Heart left ventricle (tissue), 16 donors: Measurements from ENCODE around the gene SPNS3. TPM values are rescaled to one million over a fixed set of nuclear protein-coding genes. Genes with fewer than 3 reads are reported as not detected.

Experiments used
- ATAC-seq, 4 donors: fragments of 200-7000 bp; cut with Tn5 transposase; one replicate each; pipeline ENCODE4 v1.9.1; 2020 to 2022; ENCODE audit warnings: moderate library complexity in 4 of 4, mild to moderate bottlenecking in 3 of 4, moderate number of reproducible peaks in 1 of 4
- DNase-seq, 5 donors: peaks; one replicate each; pipeline ENCODE4 v3.0.0-alpha.2; 2020
- H3K27ac ChIP-seq, 12 donors: fragments of 200-600 bp; sonication (generic) in 4 of 12; one replicate each; pipeline versions ENCODE4 v1.5.0 to v1.8.0; 2016 to 2022; ENCODE audit warnings: mild to moderate bottlenecking in 2 of 12
- H3K27me3 ChIP-seq, 9 donors: fragments of 200-600 bp; sonication (generic) in 2 of 9; one replicate each; pipeline versions ENCODE4 v1.5.1 to v1.8.0; 2016 to 2022; ENCODE audit warnings: mild to moderate bottlenecking in 3 of 9
- H3K36me3 ChIP-seq, 9 donors: fragments of 200-600 bp; sonication (generic) in 2 of 9; one replicate each; pipeline versions ENCODE4 v1.5.0 to v1.8.0; 2018 to 2022; ENCODE audit warnings: mild to moderate bottlenecking in 2 of 9
- H3K4me1 ChIP-seq, 12 donors: fragments of 200-600 bp; sonication (generic) in 4 of 12; one replicate each; pipeline versions ENCODE4 v1.5.0 to v1.8.0; 2016 to 2022; ENCODE audit warnings: mild to moderate bottlenecking in 3 of 12
- H3K4me3 ChIP-seq, 12 donors: fragments of 200-600 bp; sonication (generic) in 4 of 12; one replicate each; pipeline versions ENCODE4 v1.5.0 to v1.8.0; 2017 to 2022; ENCODE audit warnings: mild to moderate bottlenecking in 9 of 12, moderate library complexity in 4 of 12
- H3K9me3 ChIP-seq, 12 donors: fragments of 200-600 bp; sonication (generic) in 4 of 12; one replicate each; pipeline versions ENCODE4 v1.5.0 to v1.8.0; 2016 to 2022; ENCODE audit warnings: mild to moderate bottlenecking in 1 of 12
- CTCF ChIP-seq, 12 donors: fragments of 200-600 bp; sonication (generic) in 4 of 12; IDR thresholded peaks; one replicate each; pipeline versions ENCODE4 v1.5.0 to v1.8.0; 2018 to 2022; ENCODE audit warnings: antibody characterized with exemption in 12 of 12, mild to moderate bottlenecking in 5 of 12
- POLR2A ChIP-seq, 2 donors: fragments of 450-650 bp; IDR thresholded peaks; one replicate each; pipeline ENCODE4 v1.6.1; 2017; ENCODE audit warnings: antibody characterized with exemption in 2 of 2, mild to moderate bottlenecking in 2 of 2, moderate library complexity in 2 of 2
- WGBS, 4 donors: extraction: QIAGEN DNeasy Blood & Tissue Kit in 2 of 4; methylation state at CpG; one replicate each; pipeline versions ENCODE4 v1.1.5 to v1.1.7; 2013 to 2018; 5-methylcytosine and 5-hydroxymethylcytosine counted together
- intact Hi-C, 10 donors: fragments of 100-400 bp; cut with DNase I; formaldehyde crosslinking; loops; one replicate each; pipeline versions ENCODE4 v1.11.1 to v1.14.2; 2022
- polyA plus RNA-seq, 2 donors: library from polyadenylated mRNA; stranded (reverse); fragments of 200-250 nt; gene quantifications; one replicate each; pipeline ENCODE4 v1.2.3, GENCODE V29; 2013
- total RNA-seq, 9 donors: library from RNA; depleted of rRNA in 2 of 9; stranded (reverse); fragments of >200 nt in 2 of 9; fragmentation: NEBNext Ultra II Directional in 3 of 9; extraction: Animal tissue kit (Norgen Biotek cat#: 25700) in 3 of 9; gene quantifications; one replicate each; pipeline versions ENCODE4 v1.1.0 to v1.2.4, GENCODE V29; 2016 to 2023
- donor health status: ischemic (EF 13 %, LVEDD 7.1; RV severe dilation, severe dysfunction).
- donor health status: healthy with polysubstance abuse.
- donor health status: DM: no; HTN: yes; CAD: no.
- donor health status: DM: no; HTN: no; CAD: no.
- donor health status: ischemic (EF 25% LVEDD 6.9; RV normal size, moderate dysfunction).
- donor health status: ischemic (EF 25% LVEDD 5.7; RV mildly dilated, moderate dysfunction).
- donor health status: healthy.
- donor health status: DM: yes; HTN: yes; CAD: no.
- donor health status: ischemic (EF 35%, LVEDD 5.7; RV mildly dilated, moderate dysfunction).
- donor health status: nonischemic (EF 11% LVEDD 7.7; RV severe dilation, severe dysfunction).
- donor health status: DM: yes; HTN: yes; CAD: no.
- donor health status: PGD.
- donor health status: ischemic (EF 29% LVEDD 5.4; RV normal size, mild dysfunction).
- donor health status: nonischemic (EF 23%, LVEDD 6.1; RV moderate dilation, normal function).

SPNS3 gene
- total and polyA plus RNA-seq, 11 donors: 0.23 to 1.9 (median 1.1) TPM; not detected in 3

DNA sequence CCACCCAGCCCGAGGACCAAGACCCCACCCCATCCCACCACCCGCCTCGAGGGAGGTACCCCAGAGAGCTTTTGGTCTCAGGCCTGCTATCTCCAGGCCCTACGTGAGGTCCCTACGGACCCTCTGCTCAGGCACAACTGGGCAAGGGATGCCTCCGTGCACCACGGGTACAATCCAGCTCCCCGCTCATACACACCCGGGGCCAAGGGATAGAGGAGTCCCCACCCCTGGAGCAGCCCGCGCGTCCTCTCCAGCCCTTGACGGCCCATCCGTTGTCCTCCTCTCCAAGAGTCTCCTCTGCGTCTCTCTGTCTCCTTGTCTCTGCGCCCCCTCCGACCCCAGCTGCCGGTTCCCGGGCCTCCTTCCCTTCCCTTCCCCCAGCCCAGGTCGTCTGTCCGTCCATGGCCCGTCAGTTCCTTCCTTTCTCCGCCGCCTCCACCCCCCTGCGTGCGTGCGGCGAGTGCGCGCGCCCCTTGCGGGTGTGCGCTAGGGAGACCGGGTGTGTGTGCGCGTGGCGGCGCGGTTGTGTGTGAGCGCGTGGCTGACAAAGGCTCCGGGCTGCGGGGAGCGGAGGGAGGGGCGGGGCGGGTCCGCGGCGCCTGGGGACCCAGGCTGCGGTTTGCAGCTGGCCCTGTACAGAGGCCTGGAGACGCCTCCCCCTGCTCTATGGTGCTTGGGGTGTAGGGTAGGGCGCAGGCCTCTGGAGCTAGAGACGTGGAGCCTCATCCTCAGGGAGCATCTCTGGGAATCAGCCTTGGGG, 65.9 kb downstream of the SPNS3 start:
- whole genome bisulfite sequencing, 4 donors: 1 to 3% (median 1%) methylated on average over 38 to 53 of the region's 53 CpGs
- DNase-seq (peak in 2 of 5 donors; percentile 37 to 52), ATAC-seq (peak in 3 of 4 donors; percentile 16 to 59 (median 33))
- Histone ChIP-seq H3K36me3 (no peaks in the 10 kb centered on the region), H3K27ac (peak overlapping the region; percentile 26 to 82 (median 72)), H3K9me3 (no peaks in the 10 kb centered on the region), H3K4me1 (peaks cover 2 to 63% (median 32%) of the 10 kb centered on the region in 12 donors), H3K27me3 (peaks cover 0 to 33% (median 0%) of the 10 kb centered on the region in 9 donors), H3K4me3 (peak overlapping the region; percentile 18 to 75 (median 62))
- intact Hi-C loops: loop anchor here in 6 of 10 donors (5.0 to 10.0 kb wide), 5 partner anchors 38 to 77 kb away; partner anchors contain the start of gene SPNS3 (in 1 of the 6)
- no peak for TF ChIP-seq POLR2A (IDR thresholded peaks at IDR 0.05)
- TF ChIP-seq CTCF (IDR thresholded peaks at IDR 0.05): no peak

DNA sequence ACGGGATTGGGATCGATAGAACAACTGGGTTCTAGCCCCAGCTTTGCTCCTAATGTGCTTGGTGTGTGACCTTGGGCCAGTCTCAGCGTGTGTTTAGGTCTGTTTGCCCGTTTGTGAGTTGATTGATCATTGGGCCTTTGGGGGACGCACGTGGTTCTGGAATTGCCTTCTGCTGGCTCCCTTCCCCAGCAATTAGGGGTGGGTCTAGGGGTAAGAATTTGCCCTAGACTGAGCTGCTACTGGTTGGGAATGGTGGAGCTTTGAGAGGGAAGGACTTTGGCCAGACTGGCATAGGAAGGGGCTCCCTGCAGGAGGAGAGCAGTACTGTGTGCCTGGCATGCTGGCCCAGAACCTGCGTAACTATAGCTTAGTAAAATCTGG, 66.4 kb downstream of the SPNS3 start:
- peaks cover 0 to 33% (median 0%) of the 10 kb centered on the region in 9 donors for H3K27me3 ChIP-seq
- peak overlapping the region; percentile 18 to 75 (median 62) for H3K4me3 ChIP-seq
- no peaks in the 10 kb centered on the region for H3K9me3 ChIP-seq
- H3K36me3 ChIP-seq: no peaks in the 10 kb centered on the region
- intact Hi-C loops: loop anchor here in 4 of 10 donors (5.0 to 10.0 kb wide), 3 partner anchors 37 to 78 kb away; no protein-coding TSS in a partner anchor
- H3K27ac ChIP-seq: peak overlapping the region in 11 of 12 donors; percentile 38 to 82 (median 72)
- no peak for TF ChIP-seq POLR2A (IDR thresholded peaks at IDR 0.05)
- no peak for TF ChIP-seq CTCF (IDR thresholded peaks at IDR 0.05)
- WGBS, 4 donors: 19 to 24% (median 22%) methylated on average over 6 to 7 of the region's 7 CpGs
- DNase-seq: no peak
- peak in 1 of 4 donors; percentile 6 for ATAC-seq
- peaks cover 2 to 68% (median 35%) of the 10 kb centered on the region in 12 donors for H3K4me1 ChIP-seq

GRCh38 chr17:4501295-4501949, 67.7 kb downstream of the SPNS3 start:
- DNase-seq (no peak), ATAC-seq (no peak)
- intact Hi-C loops: loop anchor here in 4 of 10 donors (5.0 to 10.0 kb wide), 3 partner anchors 36 to 79 kb away; no protein-coding TSS in a partner anchor
- TF ChIP-seq CTCF (IDR thresholded peaks at IDR 0.05): no peak
- H3K36me3 ChIP-seq: no peaks in the 10 kb centered on the region
- no peaks in the 10 kb centered on the region for H3K9me3 ChIP-seq
- peaks cover 2 to 81% (median 41%) of the 10 kb centered on the region in 12 donors for H3K4me1 ChIP-seq
- WGBS, 4 donors: 44 to 56% (median 48%) methylated on average over 3 of the region's 3 CpGs
- H3K27me3 ChIP-seq: peaks cover 0 to 33% (median 0%) of the 10 kb centered on the region in 9 donors
- H3K27ac ChIP-seq: peak overlapping the region in 8 of 12 donors; percentile 11 to 82 (median 50)
- peak overlapping the region in 10 of 12 donors; percentile 55 to 75 (median 64) for H3K4me3 ChIP-seq
